Measurements from ENCODE around the gene CIAO3. TPM values are rescaled to one million over a fixed set of nuclear protein-coding genes. Genes with fewer than 3 reads are reported as not detected.

Gene CIAO3
- polyA plus RNA-seq, 1 donor (not counting 4 experiments of a cell fraction or from before 2014, with no cell fraction given) = 24.9 TPM

DNA sequence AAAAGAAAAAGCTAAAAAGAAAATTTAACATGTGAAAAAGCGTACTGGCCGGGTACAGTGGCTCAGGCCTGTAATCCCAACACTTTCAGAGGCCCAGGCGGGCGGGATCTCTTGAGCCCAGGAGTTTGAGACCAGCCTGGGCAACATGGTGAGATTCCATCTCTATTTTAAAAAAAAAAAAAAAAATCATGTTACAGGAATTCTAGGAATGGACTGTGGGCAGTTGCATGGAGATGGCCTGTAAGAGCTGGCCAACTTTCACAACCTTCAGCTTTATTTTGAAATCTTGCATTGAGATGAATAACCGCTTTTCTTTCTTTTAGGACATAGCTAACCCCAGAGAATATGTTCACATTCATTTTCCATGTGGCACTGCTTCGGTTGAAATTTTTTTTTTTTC, 8.2 kb upstream of the CIAO3 start:
- no peak for FAIRE-seq
- Histone ChIP-seq H3K4me3 (ENCODE audit: control insufficient read depth in 2 of 3, extremely low read depth in 1 of 3, insufficient read depth in 2 of 3, low read depth in 1 of 3, low read length in 3 of 3) (no peak overlapping the region), H3K27ac (ENCODE audit: control insufficient read depth, insufficient read depth, low read length) (no peak overlapping the region), H3K4me2 (ENCODE audit: control insufficient read depth, extremely low read depth, insufficient read depth, low read depth, low read length) (no peak overlapping the region), H3K27me3 (ENCODE audit: control insufficient read depth, extremely low read depth, insufficient read depth, low read length) (peaks cover 9% of the 10 kb centered on the region), H2AFZ (ENCODE audit: control insufficient read depth, low read length) (no peak overlapping the region), H3K4me1 (ENCODE audit: control insufficient read depth, extremely low read depth, insufficient read depth, low read length) (peaks cover under 1% of the 10 kb centered on the region), H3K9me3 (ENCODE audit: control insufficient read depth, low read depth, low read length) (no peaks in the 10 kb centered on the region), H3K79me2 (ENCODE audit: control insufficient read depth, insufficient read depth, low read length) (no peaks in the 10 kb centered on the region), H3K36me3 (ENCODE audit: control insufficient read depth in 2 of 2, extremely low read depth in 1 of 2, insufficient read depth in 2 of 2, low read length in 2 of 2) (no peaks in the 10 kb centered on the region), H3K9me1 (ENCODE audit: control insufficient read depth, extremely low read depth, insufficient read depth, low read length) (no peaks in the 10 kb centered on the region), H4K20me1 (ENCODE audit: control insufficient read depth, extremely low read depth, insufficient read depth, low read length) (no peaks in the 10 kb centered on the region), H3K9ac (ENCODE audit: control insufficient read depth, extremely low read depth, insufficient read depth, low read length) (no peak overlapping the region)
- dilution Hi-C loops (cut with MboI; ENCODE audit: extremely low pct_ligation_motif_present, low sequenced_read_pairs) = no loop called here
- DNase-seq (ENCODE audit: low read depth, low spot score) = no peak
- TF ChIP-seq, protein P1, sequence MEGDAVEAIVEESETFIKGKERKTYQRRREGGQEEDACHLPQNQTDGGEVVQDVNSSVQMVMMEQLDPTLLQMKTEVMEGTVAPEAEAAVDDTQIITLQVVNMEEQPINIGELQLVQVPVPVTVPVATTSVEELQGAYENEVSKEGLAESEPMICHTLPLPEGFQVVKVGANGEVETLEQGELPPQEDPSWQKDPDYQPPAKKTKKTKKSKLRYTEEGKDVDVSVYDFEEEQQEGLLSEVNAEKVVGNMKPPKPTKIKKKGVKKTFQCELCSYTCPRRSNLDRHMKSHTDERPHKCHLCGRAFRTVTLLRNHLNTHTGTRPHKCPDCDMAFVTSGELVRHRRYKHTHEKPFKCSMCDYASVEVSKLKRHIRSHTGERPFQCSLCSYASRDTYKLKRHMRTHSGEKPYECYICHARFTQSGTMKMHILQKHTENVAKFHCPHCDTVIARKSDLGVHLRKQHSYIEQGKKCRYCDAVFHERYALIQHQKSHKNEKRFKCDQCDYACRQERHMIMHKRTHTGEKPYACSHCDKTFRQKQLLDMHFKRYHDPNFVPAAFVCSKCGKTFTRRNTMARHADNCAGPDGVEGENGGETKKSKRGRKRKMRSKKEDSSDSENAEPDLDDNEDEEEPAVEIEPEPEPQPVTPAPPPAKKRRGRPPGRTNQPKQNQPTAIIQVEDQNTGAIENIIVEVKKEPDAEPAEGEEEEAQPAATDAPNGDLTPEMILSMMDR (optimal IDR thresholded peaks at IDR 0.05 in 1 of 3, IDR thresholded peaks at IDR 0.05 in 1 of 3, conservative IDR thresholded peaks at IDR 0.05 in 1 of 3; ENCODE audit: extremely low read depth in 1 of 3, insufficient read depth in 2 of 3, low read length in 3 of 3) = no peak
- TF ChIP-seq EZH2 (IDR thresholded peaks at IDR 0.05; ENCODE audit: low read length) = no peak

DNA sequence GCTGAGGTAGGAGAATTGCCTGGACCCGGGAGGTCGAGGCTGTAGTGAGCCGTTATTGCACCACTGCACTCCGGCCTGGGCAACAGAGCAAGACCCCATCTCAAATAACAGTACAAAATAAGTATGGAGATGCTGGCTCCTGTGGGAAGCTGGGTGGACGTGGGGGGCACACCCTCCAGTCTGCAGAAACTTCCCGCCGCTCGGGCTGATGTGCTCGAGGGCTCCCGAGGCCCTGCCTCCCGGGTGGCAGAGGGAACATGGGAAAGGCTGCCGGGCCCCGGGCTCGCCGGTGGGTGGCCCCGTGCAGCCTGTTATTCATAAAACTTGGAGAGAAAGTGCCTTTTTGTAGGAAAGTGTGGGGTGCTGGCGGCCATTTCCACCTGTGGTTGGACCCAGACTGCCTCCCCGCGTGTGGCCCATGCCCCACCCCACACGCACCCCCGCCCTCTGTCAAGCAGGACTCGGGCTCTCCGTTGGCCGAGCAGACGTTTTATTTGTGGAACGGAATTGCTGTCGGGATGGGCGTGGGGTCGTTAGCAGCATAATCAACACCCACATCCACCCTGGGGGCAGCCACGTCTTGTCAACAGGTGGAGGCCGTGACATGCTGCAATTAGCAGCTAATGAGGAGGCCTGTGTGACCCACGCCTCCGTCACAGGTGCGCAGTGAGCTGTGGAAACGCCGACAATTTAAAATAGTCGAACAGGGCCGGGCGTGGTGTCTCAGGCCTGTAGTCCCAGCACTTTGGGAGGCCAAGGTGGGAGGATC, 7.4 kb upstream of the CIAO3 start:
- dilution Hi-C loops (cut with MboI; ENCODE audit: extremely low pct_ligation_motif_present, low sequenced_read_pairs) = no loop called here
- Histone ChIP-seq H3K79me2 (ENCODE audit: control insufficient read depth, insufficient read depth, low read length) (no peaks in the 10 kb centered on the region), H3K4me3 (ENCODE audit: control insufficient read depth in 2 of 3, extremely low read depth in 1 of 3, insufficient read depth in 2 of 3, low read depth in 1 of 3, low read length in 3 of 3) (no peak overlapping the region), H3K9ac (ENCODE audit: control insufficient read depth, extremely low read depth, insufficient read depth, low read length) (no peak overlapping the region), H4K20me1 (ENCODE audit: control insufficient read depth, extremely low read depth, insufficient read depth, low read length) (no peaks in the 10 kb centered on the region), H3K27me3 (ENCODE audit: control insufficient read depth, extremely low read depth, insufficient read depth, low read length) (peaks cover 9% of the 10 kb centered on the region), H3K9me3 (ENCODE audit: control insufficient read depth, low read depth, low read length) (no peaks in the 10 kb centered on the region), H3K36me3 (ENCODE audit: control insufficient read depth in 2 of 2, extremely low read depth in 1 of 2, insufficient read depth in 2 of 2, low read length in 2 of 2) (no peaks in the 10 kb centered on the region), H3K4me2 (ENCODE audit: control insufficient read depth, extremely low read depth, insufficient read depth, low read depth, low read length) (no peak overlapping the region), H3K4me1 (ENCODE audit: control insufficient read depth, extremely low read depth, insufficient read depth, low read length) (no peaks in the 10 kb centered on the region), H3K9me1 (ENCODE audit: control insufficient read depth, extremely low read depth, insufficient read depth, low read length) (no peaks in the 10 kb centered on the region), H3K27ac (ENCODE audit: control insufficient read depth, insufficient read depth, low read length) (no peak overlapping the region), H2AFZ (ENCODE audit: control insufficient read depth, low read length) (no peak overlapping the region)
- FAIRE-seq = no peak
- TF ChIP-seq, protein P1 (optimal IDR thresholded peaks at IDR 0.05 in 1 of 3, IDR thresholded peaks at IDR 0.05 in 1 of 3, conservative IDR thresholded peaks at IDR 0.05 in 1 of 3; ENCODE audit: extremely low read depth in 1 of 3, insufficient read depth in 2 of 3, low read length in 3 of 3) = no peak
- no peak for DNase-seq (ENCODE audit: low read depth, low spot score)
